Glutamatergic neuron (in vitro differentiated cells): ENCODE results near the gene ARHGAP28. TPM values are rescaled to one million over a fixed set of nuclear protein-coding genes. Genes with fewer than 3 reads are reported as not detected.
A peak's percentile ranks its signal among the peaks of the same experiment; 100 is the strongest.

Experiments used
- DNase-seq: peaks from one replicate; pipeline ENCODE4 v3.0.0; 2022
- H3K27ac Mint-ChIP-seq: one replicate; pipeline ENCODE4 v1.8.0; 2020; ENCODE audit warnings: mild to moderate bottlenecking, mixed read lengths, inconsistent platforms; ENCODE audit not compliant: unreplicated experiment
- H3K27me3 Mint-ChIP-seq: one replicate; pipeline ENCODE4 v1.8.0; 2020; ENCODE audit warnings: mild to moderate bottlenecking, moderate library complexity, mixed read lengths, inconsistent platforms; ENCODE audit not compliant: unreplicated experiment
- H3K36me3 Mint-ChIP-seq: one replicate; pipeline ENCODE4 v1.8.0; 2020; ENCODE audit warnings: mild to moderate bottlenecking, mixed read lengths, inconsistent platforms; ENCODE audit not compliant: unreplicated experiment
- H3K4me1 Mint-ChIP-seq: one replicate; pipeline ENCODE4 v1.8.0; 2020; ENCODE audit warnings: mild to moderate bottlenecking, low read depth, mixed read lengths, inconsistent platforms; ENCODE audit not compliant: unreplicated experiment
- H3K4me3 Mint-ChIP-seq: one replicate; pipeline ENCODE4 v1.8.0; 2020; ENCODE audit warnings: mild to moderate bottlenecking, mixed read lengths, inconsistent platforms; ENCODE audit not compliant: unreplicated experiment
- H3K9me3 Mint-ChIP-seq: one replicate; pipeline ENCODE4 v1.8.0; 2020; ENCODE audit warnings: mild to moderate bottlenecking, moderate library complexity, mixed read lengths, inconsistent platforms; ENCODE audit not compliant: unreplicated experiment
- CTCF ChIP-seq: fragments of 200-600 bp; sonication (generic); IDR thresholded peaks from one replicate; pipeline ENCODE4 v1.5.0; 2021; ENCODE audit not compliant: partially characterized antibody, unreplicated experiment
- total RNA-seq: library from RNA; stranded (reverse); fragmentation: NEBNext Ultra II Directional; extraction: Animal tissue kit (Norgen Biotek cat#: 25700); gene quantifications from one replicate; pipeline ENCODE4 v1.2.1, GENCODE V29; 2021; ENCODE audit not compliant: unreplicated experiment

The ARHGAP28 gene
- total RNA-seq, 1 donor from 2014 or later = 36.8 TPM

- H3K4me1 Mint-ChIP-seq = peaks cover 8% of the 10 kb centered on the region
- DNase-seq = no peak
- H3K36me3 Mint-ChIP-seq = peaks cover 5% of the 10 kb centered on the region
- H3K27me3 Mint-ChIP-seq = peaks cover 2% of the 10 kb centered on the region
- no peak for TF ChIP-seq CTCF
- no peaks in the 10 kb centered on the region for H3K9me3 Mint-ChIP-seq
- no peak overlapping the region for H3K27ac Mint-ChIP-seq
- H3K4me3 Mint-ChIP-seq = no peak overlapping the region
These were observed 34.9 kb downstream of the ARHGAP28 start for GRCh38 chr18:6764382-6764781.

GRCh38 chr18:6773777-6774176 is 44.3 kb downstream of the ARHGAP28 start:
- no peak for DNase-seq
- H3K27me3 Mint-ChIP-seq = peaks cover 4% of the 10 kb centered on the region
- peaks cover 22% of the 10 kb centered on the region for H3K4me1 Mint-ChIP-seq
- TF ChIP-seq CTCF = no peak
- H3K4me3 Mint-ChIP-seq = no peak overlapping the region
- no peaks in the 10 kb centered on the region for H3K36me3 Mint-ChIP-seq
- no peaks in the 10 kb centered on the region for H3K9me3 Mint-ChIP-seq
- no peak overlapping the region for H3K27ac Mint-ChIP-seq

- TF ChIP-seq CTCF = no peak
- peaks cover 4% of the 10 kb centered on the region for H3K27me3 Mint-ChIP-seq
- no peaks in the 10 kb centered on the region for H3K9me3 Mint-ChIP-seq
- peak overlapping the region; percentile 5 for H3K27ac Mint-ChIP-seq
- DNase-seq = no peak
- no peak overlapping the region for H3K4me3 Mint-ChIP-seq
- H3K4me1 Mint-ChIP-seq = peaks cover 26% of the 10 kb centered on the region
- H3K36me3 Mint-ChIP-seq = no peaks in the 10 kb centered on the region
These were observed 45.7 kb downstream of the ARHGAP28 start for GRCh38 chr18:6775237-6775636.

- Mint-ChIP-seq H3K9me3 (no peaks in the 10 kb centered on the region), H3K36me3 (no peaks in the 10 kb centered on the region), H3K4me1 (peaks cover 25% of the 10 kb centered on the region), H3K27ac (no peak overlapping the region), H3K4me3 (no peak overlapping the region), H3K27me3 (peaks cover 4% of the 10 kb centered on the region)
- DNase-seq = no peak
- no peak for TF ChIP-seq CTCF
These were observed 46.2 kb downstream of the ARHGAP28 start for GRCh38 chr18:6775702-6776101.

GRCh38 chr18:6776188-6776587 is 46.7 kb downstream of the ARHGAP28 start:
- no peak overlapping the region for H3K4me3 Mint-ChIP-seq
- H3K36me3 Mint-ChIP-seq = no peaks in the 10 kb centered on the region
- peaks cover 27% of the 10 kb centered on the region for H3K4me1 Mint-ChIP-seq
- no peak for DNase-seq
- TF ChIP-seq CTCF = no peak
- peaks cover 4% of the 10 kb centered on the region for H3K27me3 Mint-ChIP-seq
- no peaks in the 10 kb centered on the region for H3K9me3 Mint-ChIP-seq
- no peak overlapping the region for H3K27ac Mint-ChIP-seq
